HG03457 (cell line): ENCODE measurements around the gene PROC.
A peak's percentile ranks its signal among the peaks of the same experiment; 100 is the strongest.
"Not testable (repeated sequence)": the region's sequence is repeated elsewhere in the genome, so short reads cannot be mapped to it uniquely, and the experiment has no call there.

Experiments
- ATAC-seq: cut with Tn5 transposase; IDR thresholded peaks from one replicate; pipeline ENCODE4 v1.9.1; 2021; ENCODE audit warnings: moderate number of reproducible peaks; ENCODE audit not compliant: unreplicated experiment

The PROC gene

GRCh38 chr2:127392828-127393578 is 25.2 kb upstream of the PROC start:
- ATAC-seq, result no peak

GRCh38 chr2:127394492-127394891 is 23.7 kb upstream of the PROC start:
- ATAC-seq, result no peak

- no peak for ATAC-seq
Observed at GRCh38 chr2:127397568-127398238, 20.5 kb upstream of the PROC start.

DNA sequence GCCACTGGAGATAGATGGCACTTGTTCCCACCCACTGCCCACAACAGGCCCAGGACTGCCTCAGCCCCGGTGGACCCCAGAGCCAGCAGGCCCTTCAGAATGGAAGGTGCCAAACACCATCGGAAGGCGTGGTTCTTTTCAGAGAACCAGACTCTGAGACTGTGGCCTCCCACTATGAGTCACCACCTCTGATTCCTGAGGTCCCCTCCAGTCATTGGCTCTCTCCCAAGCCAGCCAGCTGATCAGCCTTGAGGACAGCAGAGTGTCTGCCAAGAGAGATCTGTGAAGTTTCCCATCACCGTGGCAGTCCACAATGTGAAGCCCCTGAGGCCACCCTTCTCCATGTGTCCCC is 20.0 kb upstream of the PROC start:
- peak; percentile 81 for ATAC-seq

- no peak for ATAC-seq
Observed at GRCh38 chr2:127400533-127400896, 17.7 kb upstream of the PROC start.

GRCh38 chr2:127400897-127401756 is 17.1 kb upstream of the PROC start:
- no peak for ATAC-seq

GRCh38 chr2:127401757-127402695 is 16.2 kb upstream of the PROC start:
- no peak for ATAC-seq

DNA sequence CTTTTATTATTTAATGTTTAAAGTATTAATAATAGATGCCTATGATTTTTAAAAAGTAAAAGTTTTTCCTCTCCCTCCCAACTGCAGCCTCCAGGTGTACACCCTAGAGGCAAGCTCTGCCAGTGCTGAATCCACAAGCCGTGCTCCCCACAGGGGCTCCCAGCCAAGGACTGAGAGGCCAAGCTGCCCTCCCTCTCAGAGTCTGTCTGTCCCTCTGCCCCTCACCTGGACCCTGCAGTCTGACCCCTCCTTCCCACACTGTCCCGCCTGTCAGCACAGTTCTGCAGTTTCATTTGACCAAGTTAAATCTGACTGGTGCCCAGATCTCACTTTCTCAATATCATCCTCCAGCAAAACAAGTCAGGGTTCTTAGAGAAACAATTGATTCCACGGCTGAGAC is 14.8 kb upstream of the PROC start:
- no peak for ATAC-seq

DNA sequence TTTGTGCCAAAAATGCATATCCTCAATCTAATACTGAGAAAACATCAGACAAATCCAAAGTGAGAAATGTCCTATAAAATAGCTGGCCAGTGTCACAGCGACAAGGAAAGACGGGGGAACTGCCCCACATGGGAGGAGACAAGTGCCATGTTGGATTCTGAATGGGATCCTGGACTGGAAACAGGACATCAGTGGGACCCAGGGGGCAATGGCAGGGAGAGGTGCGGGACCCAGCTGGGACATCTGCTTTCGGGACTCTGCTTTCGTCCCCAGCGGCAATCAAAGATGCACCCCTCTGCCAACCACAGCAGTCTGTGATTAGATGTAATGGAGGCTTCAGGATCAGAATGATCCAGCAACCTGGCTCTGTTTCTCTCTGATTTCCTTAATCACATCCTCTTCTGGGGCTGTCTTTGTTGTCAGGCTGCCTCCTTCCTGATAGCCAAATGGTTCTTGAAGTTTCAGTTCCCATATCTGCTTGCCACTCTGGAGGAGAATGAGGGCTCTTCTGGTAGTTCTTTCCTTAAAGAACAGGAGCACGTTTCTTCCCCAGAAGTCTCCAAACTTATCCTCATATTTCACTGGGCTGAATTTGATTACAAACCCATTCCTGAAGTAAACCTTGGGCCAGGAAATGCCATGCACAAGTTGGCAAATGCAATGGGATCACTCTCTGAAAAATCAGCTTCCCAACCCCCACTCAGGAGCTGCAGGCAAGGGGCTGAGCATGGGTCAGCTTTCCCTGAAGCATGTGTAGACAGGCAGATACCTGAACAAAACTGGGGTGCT is 13.6 kb upstream of the PROC start:
- no peak for ATAC-seq

DNA sequence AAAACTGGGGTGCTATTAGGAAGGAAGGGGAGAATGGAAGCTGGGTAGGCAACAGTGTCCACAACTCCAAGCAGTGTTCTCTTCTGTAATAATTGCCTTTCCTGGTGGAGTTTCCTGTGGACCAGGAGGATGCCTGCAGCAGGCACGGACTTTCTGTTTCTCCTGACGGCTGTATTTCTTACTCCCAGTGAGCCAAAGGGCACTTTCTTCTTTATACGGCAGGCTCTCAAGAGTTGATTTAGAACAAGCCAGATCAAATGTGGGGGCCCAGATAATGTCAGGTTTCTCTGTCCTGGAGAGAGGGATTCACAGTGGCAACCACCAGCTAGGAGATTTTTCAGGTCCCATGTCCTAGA is 13.0 kb upstream of the PROC start:
- no peak for ATAC-seq

DNA sequence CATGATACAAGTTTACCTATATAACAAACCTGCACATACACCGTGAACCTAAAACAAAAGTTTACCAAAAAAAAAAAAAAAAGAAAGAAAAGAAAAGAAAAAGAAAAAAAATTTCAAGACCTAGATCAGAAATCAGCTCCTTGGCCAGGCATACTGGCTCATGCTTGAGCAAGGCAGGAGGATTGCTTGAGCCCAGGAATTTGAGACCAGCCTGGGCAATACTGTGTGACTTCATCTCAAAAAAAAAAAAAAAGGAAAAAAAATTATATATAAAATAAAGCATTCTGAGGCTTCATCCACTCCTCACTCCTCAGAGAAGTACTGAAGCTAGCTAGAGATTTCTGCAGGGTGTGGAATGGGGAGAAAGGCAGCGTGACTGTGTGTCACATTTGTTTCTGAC is 11.8 kb upstream of the PROC start:
- ATAC-seq, result no peak

GRCh38 chr2:127407091-127407490 is 11.1 kb upstream of the PROC start:
- ATAC-seq, result no peak

DNA sequence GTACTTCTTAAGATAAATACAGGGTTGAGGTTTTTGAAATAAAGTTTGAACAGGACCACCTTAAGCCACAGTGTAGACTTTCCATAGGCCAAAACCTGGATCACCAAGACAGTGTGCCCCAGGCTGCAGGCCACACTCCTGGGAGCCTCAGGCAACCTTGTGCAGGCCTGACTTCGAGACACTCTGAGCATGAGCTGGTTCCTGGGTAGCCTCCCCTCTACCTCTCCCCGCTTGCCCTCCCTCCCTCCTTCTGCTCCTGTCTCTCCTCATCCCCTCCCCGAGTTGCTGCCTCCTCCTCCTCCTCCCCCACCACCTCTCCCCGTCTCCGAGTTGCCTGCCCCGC is 10.6 kb upstream of the PROC start:
- no peak for ATAC-seq

DNA sequence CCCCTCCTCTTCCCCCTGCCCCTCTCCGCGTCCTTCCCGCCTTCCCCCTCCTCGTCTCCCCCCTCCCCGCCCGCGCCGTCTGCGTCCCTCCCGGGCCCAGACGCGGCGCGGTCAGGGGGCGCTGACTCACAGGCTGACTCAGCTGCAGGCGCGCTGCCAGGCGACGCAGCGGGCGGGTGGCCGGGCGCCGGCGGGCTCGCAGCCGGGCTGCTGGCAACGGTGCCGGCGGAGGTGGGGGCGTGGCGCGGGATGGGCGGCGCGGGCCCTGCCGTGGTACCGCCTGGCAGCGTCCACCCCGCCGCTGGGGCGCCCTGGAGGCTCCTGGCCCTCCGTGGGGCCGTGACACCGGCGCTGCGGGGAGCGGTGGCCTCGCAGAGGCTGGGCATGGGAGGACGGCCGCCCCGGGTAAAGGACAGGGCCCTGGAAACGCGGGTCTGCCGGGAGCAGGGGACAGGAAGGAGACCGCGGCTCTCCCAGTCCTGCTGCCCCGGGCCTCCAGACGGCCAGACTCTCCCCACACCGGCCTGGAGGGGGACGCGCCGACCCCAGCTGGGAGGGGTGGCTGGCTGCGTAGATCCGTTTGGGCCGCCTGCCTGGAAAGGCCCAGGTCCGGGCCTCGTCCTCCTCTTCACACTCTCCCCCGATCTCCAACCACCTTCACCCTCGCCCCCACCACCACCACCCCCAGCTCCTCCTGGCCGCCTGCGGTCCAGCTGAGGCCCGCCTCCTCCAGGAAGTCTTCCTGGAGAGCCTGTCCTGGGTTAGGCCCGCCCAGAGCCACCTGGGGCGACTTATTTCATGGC is 10.0 kb upstream of the PROC start:
- peak; percentile 78 for ATAC-seq

GRCh38 chr2:127408807-127409099 is 9.5 kb upstream of the PROC start:
- no peak for ATAC-seq

DNA sequence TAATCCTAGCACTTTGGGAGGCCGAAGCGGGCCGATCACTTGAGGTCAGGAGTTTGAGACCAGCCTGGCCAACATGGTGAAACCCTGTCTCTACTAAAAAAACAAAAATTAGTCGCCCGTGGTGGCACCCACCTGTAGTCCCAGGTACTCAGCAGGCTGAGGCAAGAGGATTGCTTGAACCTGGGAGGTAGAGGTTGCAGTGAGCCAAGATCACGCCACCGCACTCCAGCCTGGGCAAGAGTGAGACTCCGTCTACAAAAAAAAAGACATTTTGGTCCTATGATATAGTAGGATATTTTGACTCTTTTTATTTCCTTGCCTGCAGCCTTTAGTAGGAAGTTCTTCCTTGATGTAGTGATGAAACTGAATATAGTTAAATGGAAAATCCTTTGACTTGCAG is 8.5 kb upstream of the PROC start:
- not testable (repeated sequence) for ATAC-seq

DNA sequence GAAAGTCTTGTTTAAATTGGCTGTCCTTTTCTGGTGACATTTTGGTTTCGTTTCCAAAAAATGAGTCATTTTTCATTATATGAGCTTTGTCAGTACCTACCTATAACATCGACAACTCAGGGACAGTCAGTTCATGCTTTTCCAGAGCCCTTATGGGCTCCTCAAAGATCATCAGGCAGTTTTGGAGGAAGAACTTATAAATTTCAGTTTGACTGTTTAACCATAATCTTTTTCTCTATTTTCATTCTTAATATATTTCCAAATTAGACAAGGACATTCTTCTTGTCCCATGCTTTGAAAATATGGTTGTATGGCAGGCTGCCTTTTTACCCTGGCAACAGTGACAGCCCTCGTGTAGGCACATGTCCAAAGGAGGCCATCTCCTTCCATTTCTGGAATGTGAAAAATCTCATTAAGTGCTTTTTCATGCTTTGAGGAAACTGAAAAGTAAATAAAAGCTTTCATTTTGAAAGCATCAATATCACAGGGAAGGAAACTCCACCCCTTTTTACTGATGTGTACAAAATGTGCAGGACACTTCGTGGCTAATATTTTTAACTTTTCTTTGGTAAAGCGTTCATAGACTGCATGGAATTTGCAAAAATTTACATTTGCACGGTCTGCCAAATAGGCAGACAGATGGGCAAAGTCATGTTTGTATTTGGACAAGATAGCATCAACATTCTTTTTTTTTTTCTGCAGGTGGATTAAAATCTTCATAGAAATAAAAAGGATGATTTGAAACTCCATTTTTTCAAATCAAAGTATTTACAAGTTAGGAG is 7.2 kb upstream of the PROC start:
- peak; percentile 40 for ATAC-seq

DNA sequence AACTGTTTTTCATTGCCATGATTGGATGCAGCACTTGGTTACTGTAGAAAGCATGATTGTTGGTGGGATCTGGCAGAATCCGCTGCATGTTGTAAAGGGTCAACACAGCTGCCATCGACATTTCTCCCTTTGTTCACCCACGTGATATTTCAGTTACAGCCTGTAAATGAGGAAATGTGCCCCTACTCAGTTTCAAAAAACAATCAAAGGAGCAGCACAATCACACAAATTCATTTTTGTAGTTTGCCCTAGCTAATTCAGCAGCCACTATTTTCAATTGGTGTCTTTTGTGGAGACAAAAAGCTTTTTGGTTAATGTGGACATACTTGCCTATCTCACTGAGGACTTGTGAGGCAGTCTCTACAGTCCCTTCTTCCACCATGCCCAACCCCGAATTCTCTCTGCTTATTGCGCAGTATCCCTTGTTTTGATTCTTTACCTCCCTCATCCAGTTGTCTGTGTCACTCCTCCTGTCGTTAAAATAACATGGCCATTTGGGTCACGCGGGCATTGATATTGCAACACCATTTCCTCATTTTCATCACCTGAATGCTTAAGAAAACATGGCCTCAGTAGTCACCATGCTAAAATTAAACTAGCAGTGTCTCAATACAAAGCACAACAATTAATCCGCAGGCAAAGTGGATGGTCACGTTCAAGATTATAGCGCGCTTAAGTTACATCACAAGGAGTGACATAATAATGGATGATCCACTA is 6.4 kb upstream of the PROC start:
- ATAC-seq, result no peak
